Gastrocnemius medialis (tissue), 4 donors: ENCODE measurements around the gene NAA40. TPM values are rescaled to one million over a fixed set of nuclear protein-coding genes. Genes with fewer than 3 reads are reported as not detected.

Experiments used
- ATAC-seq, 2 donors: fragments of 150-250 bp; one replicate each; pipeline ENCODE4 v1.9.1; 2016
- DNase-seq, 2 donors: peaks; one replicate each; pipeline ENCODE4 v3.0.0-alpha.2; 2019
- H3K27ac ChIP-seq, 4 donors: fragments of 200-600 bp; sonication (generic); 1 replicate in 1 of 4; 2 replicates in 3 of 4; pipeline ENCODE4 v1.5.1; 2016 to 2018; ENCODE audit warnings: mild to moderate bottlenecking in 2 of 4, moderate library complexity in 1 of 4
- H3K27me3 ChIP-seq, 3 donors: fragments of 200-600 bp; sonication (generic) in 2 of 3; 1 replicate in 1 of 3; 2 replicates in 2 of 3; pipeline versions ENCODE4 v1.5.1 to v1.6.0; 2016 to 2019; ENCODE audit warnings: mild to moderate bottlenecking in 1 of 3, moderate library complexity in 1 of 3
- H3K36me3 ChIP-seq, 2 donors: fragments of 200-600 bp; sonication (generic) in 1 of 2; one replicate each; pipeline ENCODE4 v1.5.1; 2017 to 2018
- H3K4me1 ChIP-seq, 2 donors: fragments of 200-600 bp; sonication (generic) in 1 of 2; one replicate each; pipeline ENCODE4 v1.5.1; 2016 to 2017; ENCODE audit warnings: mild to moderate bottlenecking in 2 of 2
- H3K4me3 ChIP-seq, 4 donors: fragments of 200-600 bp; sonication (generic) in 3 of 4; 1 replicate in 1 of 4; 2 replicates in 3 of 4; pipeline ENCODE4 v1.5.1; 2016 to 2019; ENCODE audit warnings: mild to moderate bottlenecking in 2 of 4
- H3K9me3 ChIP-seq, 3 donors: fragments of 200-600 bp; sonication (generic) in 2 of 3; 1 replicate in 1 of 3; 2 replicates in 2 of 3; pipeline ENCODE4 v1.5.1; 2016 to 2019
- POLR2A ChIP-seq, 2 donors: fragments of 450-650 bp; IDR thresholded peaks; one replicate each; pipeline ENCODE4 v1.6.1; 2017; ENCODE audit warnings: antibody characterized with exemption in 2 of 2, mild to moderate bottlenecking in 2 of 2, moderate library complexity in 2 of 2
- in situ Hi-C, 4 donors: fragments of 200-750 bp; cut with MboI; loops; one replicate each; pipeline versions ENCODE4 v1.15.0 to v1.8.0; 2017; ENCODE audit warnings: low sequenced_read_pairs in 4 of 4
- intact Hi-C: fragments of 100-400 bp; cut with DNase I; formaldehyde crosslinking; loops from one replicate; pipeline ENCODE4 v1.15.1; 2023; ENCODE audit warnings: low total_unique reads
- total RNA-seq, 4 donors: library from RNA; depleted of rRNA; stranded (reverse); fragments of >200 nt; gene quantifications; one replicate each; pipeline versions ENCODE4 v1.1.0 to v1.2.3, GENCODE V29; 2016
- TF ChIP-seq, protein P1 (sequence below), 5 experiments: fragments of 450-650 bp in 3 of 5; fragments of 200-600 bp in 2 of 5; sonication (generic) in 2 of 5; IDR thresholded peaks in 4 of 5; conservative IDR thresholded peaks in 1 of 5; 1 replicate in 4 of 5; 2 replicates in 1 of 5; pipeline ENCODE4 v1.5.1; 2016 to 2019; ENCODE audit warnings: antibody characterized with exemption in 5 of 5, mild to moderate bottlenecking in 3 of 5, moderate library complexity in 3 of 5

Gene NAA40
- total RNA-seq, 4 donors from 2014 or later: 4.9 to 11.4 (median 6.5) TPM

DNA sequence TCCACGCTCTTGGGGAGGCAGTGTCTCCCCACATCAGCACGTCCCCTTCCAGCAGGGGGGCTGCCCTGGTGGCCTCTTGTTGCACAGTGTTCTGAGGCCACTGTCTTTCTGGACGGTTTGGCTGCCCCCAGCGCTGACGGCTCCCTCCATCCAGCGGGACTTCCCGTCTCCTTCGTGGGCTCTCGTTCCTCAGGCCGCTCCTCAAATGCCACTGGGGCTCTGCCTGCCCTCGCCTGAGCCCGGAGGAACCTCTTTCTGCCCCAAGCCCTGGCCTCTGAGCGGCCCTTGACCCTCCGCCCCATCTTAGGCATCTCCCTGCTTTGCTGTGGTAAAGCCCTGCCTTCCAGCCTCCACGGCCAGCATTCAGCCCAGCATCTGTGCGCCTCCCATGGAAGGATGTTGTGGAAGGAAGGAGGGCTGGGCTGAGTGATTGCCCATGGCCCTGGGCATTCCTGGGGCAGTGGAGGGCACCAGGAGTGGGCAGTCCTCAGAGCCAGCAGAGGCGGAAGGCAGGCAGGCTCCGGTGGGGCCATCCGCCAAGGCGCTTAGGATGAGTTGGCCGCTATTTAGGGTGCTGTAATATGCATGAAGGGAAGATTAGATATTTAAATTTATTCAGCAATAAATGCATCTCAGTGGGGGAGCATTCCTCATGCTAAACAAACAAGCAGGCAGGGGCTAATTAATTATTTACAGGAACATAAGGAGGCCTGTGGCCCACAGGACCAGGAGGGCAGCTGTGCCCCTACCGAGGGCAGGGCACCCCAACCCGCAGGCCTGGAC is 65.2 kb downstream of the NAA40 start:
- TF ChIP-seq, protein P1, sequence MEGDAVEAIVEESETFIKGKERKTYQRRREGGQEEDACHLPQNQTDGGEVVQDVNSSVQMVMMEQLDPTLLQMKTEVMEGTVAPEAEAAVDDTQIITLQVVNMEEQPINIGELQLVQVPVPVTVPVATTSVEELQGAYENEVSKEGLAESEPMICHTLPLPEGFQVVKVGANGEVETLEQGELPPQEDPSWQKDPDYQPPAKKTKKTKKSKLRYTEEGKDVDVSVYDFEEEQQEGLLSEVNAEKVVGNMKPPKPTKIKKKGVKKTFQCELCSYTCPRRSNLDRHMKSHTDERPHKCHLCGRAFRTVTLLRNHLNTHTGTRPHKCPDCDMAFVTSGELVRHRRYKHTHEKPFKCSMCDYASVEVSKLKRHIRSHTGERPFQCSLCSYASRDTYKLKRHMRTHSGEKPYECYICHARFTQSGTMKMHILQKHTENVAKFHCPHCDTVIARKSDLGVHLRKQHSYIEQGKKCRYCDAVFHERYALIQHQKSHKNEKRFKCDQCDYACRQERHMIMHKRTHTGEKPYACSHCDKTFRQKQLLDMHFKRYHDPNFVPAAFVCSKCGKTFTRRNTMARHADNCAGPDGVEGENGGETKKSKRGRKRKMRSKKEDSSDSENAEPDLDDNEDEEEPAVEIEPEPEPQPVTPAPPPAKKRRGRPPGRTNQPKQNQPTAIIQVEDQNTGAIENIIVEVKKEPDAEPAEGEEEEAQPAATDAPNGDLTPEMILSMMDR (IDR thresholded peaks at IDR 0.05 in 4 of 5, conservative IDR thresholded peaks at IDR 0.05 in 1 of 5): no peak
- no peak for TF ChIP-seq POLR2A (IDR thresholded peaks at IDR 0.05)
- Histone ChIP-seq H3K36me3 (no peaks in the 10 kb centered on the region), H3K4me1 (peaks cover 28 to 29% of the 10 kb centered on the region in 2 donors), H3K27me3 (no peaks in the 10 kb centered on the region), H3K27ac (no peak overlapping the region), H3K4me3 (no peak overlapping the region), H3K9me3 (no peaks in the 10 kb centered on the region)
- in situ Hi-C loops (loop anchor here in 2 of 4 donors (5.0 kb wide), 1 partner anchor 143 kb away; no protein-coding TSS in a partner anchor), intact Hi-C loops (no loop called here)
- ATAC-seq (no peak), DNase-seq (no peak)

GRCh38 chr11:64004590-64004984 is 65.8 kb downstream of the NAA40 start:
- TF ChIP-seq, protein P1 (IDR thresholded peaks at IDR 0.05 in 4 of 5, conservative IDR thresholded peaks at IDR 0.05 in 1 of 5): no peak
- TF ChIP-seq POLR2A (IDR thresholded peaks at IDR 0.05): no peak
- ATAC-seq (no peak), DNase-seq (no peak)
- Histone ChIP-seq H3K4me1 (peaks cover 27 to 28% of the 10 kb centered on the region in 2 donors), H3K27ac (no peak overlapping the region), H3K36me3 (no peaks in the 10 kb centered on the region), H3K4me3 (no peak overlapping the region), H3K27me3 (no peaks in the 10 kb centered on the region), H3K9me3 (no peaks in the 10 kb centered on the region)
- in situ Hi-C loops (loop anchor here in 2 of 4 donors (5.0 kb wide), 1 partner anchor 143 kb away; no protein-coding TSS in a partner anchor), intact Hi-C loops (no loop called here)

GRCh38 chr11:64005691-64006090 is 66.9 kb downstream of the NAA40 start:
- Histone ChIP-seq H3K36me3 (no peaks in the 10 kb centered on the region), H3K27ac (no peak overlapping the region), H3K4me1 (peaks cover 20 to 22% of the 10 kb centered on the region in 2 donors), H3K27me3 (no peaks in the 10 kb centered on the region), H3K4me3 (no peak overlapping the region), H3K9me3 (no peaks in the 10 kb centered on the region)
- TF ChIP-seq, protein P1 (IDR thresholded peaks at IDR 0.05 in 4 of 5, conservative IDR thresholded peaks at IDR 0.05 in 1 of 5): no peak
- ATAC-seq: no peak
- DNase-seq: no peak
- intact Hi-C loops (no loop called here), in situ Hi-C loops (no loop called here)

DNA sequence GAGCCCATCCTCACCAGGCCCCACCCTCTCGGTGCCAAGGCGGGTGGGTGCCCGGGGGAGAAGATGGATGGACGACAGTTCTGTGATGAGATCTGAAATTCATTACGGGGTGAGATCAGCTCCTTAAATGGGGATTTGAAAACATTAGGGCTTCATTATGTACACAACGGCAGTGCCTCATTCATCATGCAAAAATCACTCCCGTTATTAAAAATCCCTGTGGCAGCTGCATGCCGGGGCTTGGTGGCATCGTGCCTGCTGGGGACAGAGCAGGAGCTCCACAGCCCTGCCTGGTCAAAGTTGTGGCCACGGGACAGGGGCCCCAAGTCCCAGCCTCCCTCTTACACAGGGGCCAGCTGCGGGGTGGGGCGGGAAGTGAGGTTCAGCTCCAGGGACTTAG is 67.6 kb downstream of the NAA40 start:
- Histone ChIP-seq H3K4me1 (peaks cover 14 to 19% of the 10 kb centered on the region in 2 donors), H3K4me3 (no peak overlapping the region), H3K9me3 (no peaks in the 10 kb centered on the region), H3K27me3 (no peaks in the 10 kb centered on the region), H3K27ac (no peak overlapping the region), H3K36me3 (no peaks in the 10 kb centered on the region)
- intact Hi-C loops (no loop called here), in situ Hi-C loops (no loop called here)
- TF ChIP-seq POLR2A (IDR thresholded peaks at IDR 0.05): no peak
- DNase-seq (no peak), ATAC-seq (no peak)

Other genes starting within 250 kb of the NAA40 start
- 10 to 100 TPM in 2 of 4 donors, 1 to 10 TPM in 2; 6.9 to 18.6 (median 11.8) TPM for gene ZFTA, start 170.2 kb upstream of the NAA40 start, total RNA-seq
- gene SPINDOC, start 125.5 kb upstream of the NAA40 start, total RNA-seq: 1 to 10 TPM; 2.7 to 6.3 (median 3.5) TPM
- 10 to 100 TPM; 17.8 to 37.2 (median 30.3) TPM for gene MARK2, start 99.9 kb upstream of the NAA40 start, total RNA-seq
- 1 to 10 TPM in 1 of 4 donors, under 1 TPM in 3; 0.25 to 1.5 (median 0.45) TPM for gene RCOR2, start 21.8 kb upstream of the NAA40 start, total RNA-seq
- 1,000 to 10,000 TPM in 2 of 4 donors, 100 to 1,000 TPM in 2; 812 to 1,326 (median 983) TPM for gene COX8A, start 35.6 kb downstream of the NAA40 start, total RNA-seq
- 10 to 100 TPM; 48.0 to 70.3 (median 59.5) TPM for gene OTUB1, start 47.4 kb downstream of the NAA40 start, total RNA-seq
- gene FLRT1, start 96.9 kb downstream of the NAA40 start, total RNA-seq: not detected
- gene MACROD1, start 227.1 kb downstream of the NAA40 start, total RNA-seq: 100 to 1,000 TPM; 162 to 308 (median 205) TPM
- gene STIP1, start 247.2 kb downstream of the NAA40 start, total RNA-seq: 100 to 1,000 TPM; 141 to 193 (median 168) TPM